HUES48 (cell line): Measurements from ENCODE around the gene TMEM187.
"Not testable (repeated sequence)": the region's sequence is repeated elsewhere in the genome, so short reads cannot be mapped to it uniquely, and the experiment has no call there.

Experiments
- H3K27ac ChIP-seq: one replicate; pipeline ENCODE4 v1.7.0; 2013; ENCODE audit warnings: low read depth, low read length, inconsistent platforms
- H3K27me3 ChIP-seq: 2 replicates; pipeline ENCODE4 v1.6.1; 2013; ENCODE audit warnings: mild to moderate bottlenecking, low read length; ENCODE audit not compliant: control insufficient read depth, insufficient read depth
- H3K36me3 ChIP-seq: 2 replicates; pipeline ENCODE4 v1.6.1; 2013; ENCODE audit warnings: low read length; ENCODE audit not compliant: control insufficient read depth, insufficient read depth
- H3K4me1 ChIP-seq: 2 replicates; pipeline ENCODE4 v1.6.1; 2013; ENCODE audit warnings: mild to moderate bottlenecking, low read length; ENCODE audit not compliant: control insufficient read depth, insufficient read depth
- H3K4me3 ChIP-seq: 2 replicates; pipeline ENCODE4 v1.5.1; 2013; ENCODE audit warnings: mild to moderate bottlenecking, low read depth, low read length
- H3K9ac ChIP-seq: 2 replicates; pipeline ENCODE4 v1.6.1; 2013; ENCODE audit warnings: mild to moderate bottlenecking, low read depth, low read length, moderate library complexity
- H3K9me3 ChIP-seq: 2 replicates; pipeline ENCODE4 v1.6.1; 2013; ENCODE audit warnings: low read length; ENCODE audit not compliant: control insufficient read depth, insufficient read depth

Gene TMEM187

GRCh38 chrX:153974003-153974725 lies 1.6 kb downstream of the TMEM187 start:
- Histone ChIP-seq H3K9me3 (no peaks in the 10 kb centered on the region), H3K27me3 (no peaks in the 10 kb centered on the region), H3K9ac (no peak overlapping the region), H3K4me3 (no peak overlapping the region), H3K36me3 (no peaks in the 10 kb centered on the region), H3K4me1 (no peaks in the 10 kb centered on the region), H3K27ac (peak overlapping the region; percentile 11)

- Histone ChIP-seq H3K9ac (no peak overlapping the region), H3K4me1 (no peaks in the 10 kb centered on the region), H3K4me3 (no peak overlapping the region), H3K9me3 (no peaks in the 10 kb centered on the region), H3K27ac (no peak overlapping the region), H3K36me3 (no peaks in the 10 kb centered on the region), H3K27me3 (no peaks in the 10 kb centered on the region)
Observed at GRCh38 chrX:153974726-153975286, 2.3 kb downstream of the TMEM187 start.

GRCh38 chrX:153980394-153980793 lies 7.8 kb downstream of the TMEM187 start:
- not testable (repeated sequence) for H3K4me3 ChIP-seq, H3K27ac ChIP-seq, H3K9ac ChIP-seq, H3K36me3 ChIP-seq, H3K4me1 ChIP-seq, H3K27me3 ChIP-seq
- peaks cover 14% of the 10 kb centered on the region for H3K9me3 ChIP-seq

- H3K9ac ChIP-seq: no peak overlapping the region
- H3K4me3 ChIP-seq: no peak overlapping the region
- peaks cover 14% of the 10 kb centered on the region for H3K9me3 ChIP-seq
- H3K27ac ChIP-seq: no peak overlapping the region
- H3K36me3 ChIP-seq: no peaks in the 10 kb centered on the region
- H3K4me1 ChIP-seq: no peaks in the 10 kb centered on the region
- no peaks in the 10 kb centered on the region for H3K27me3 ChIP-seq
Observed at GRCh38 chrX:153981231-153981630, 8.7 kb downstream of the TMEM187 start.

DNA sequence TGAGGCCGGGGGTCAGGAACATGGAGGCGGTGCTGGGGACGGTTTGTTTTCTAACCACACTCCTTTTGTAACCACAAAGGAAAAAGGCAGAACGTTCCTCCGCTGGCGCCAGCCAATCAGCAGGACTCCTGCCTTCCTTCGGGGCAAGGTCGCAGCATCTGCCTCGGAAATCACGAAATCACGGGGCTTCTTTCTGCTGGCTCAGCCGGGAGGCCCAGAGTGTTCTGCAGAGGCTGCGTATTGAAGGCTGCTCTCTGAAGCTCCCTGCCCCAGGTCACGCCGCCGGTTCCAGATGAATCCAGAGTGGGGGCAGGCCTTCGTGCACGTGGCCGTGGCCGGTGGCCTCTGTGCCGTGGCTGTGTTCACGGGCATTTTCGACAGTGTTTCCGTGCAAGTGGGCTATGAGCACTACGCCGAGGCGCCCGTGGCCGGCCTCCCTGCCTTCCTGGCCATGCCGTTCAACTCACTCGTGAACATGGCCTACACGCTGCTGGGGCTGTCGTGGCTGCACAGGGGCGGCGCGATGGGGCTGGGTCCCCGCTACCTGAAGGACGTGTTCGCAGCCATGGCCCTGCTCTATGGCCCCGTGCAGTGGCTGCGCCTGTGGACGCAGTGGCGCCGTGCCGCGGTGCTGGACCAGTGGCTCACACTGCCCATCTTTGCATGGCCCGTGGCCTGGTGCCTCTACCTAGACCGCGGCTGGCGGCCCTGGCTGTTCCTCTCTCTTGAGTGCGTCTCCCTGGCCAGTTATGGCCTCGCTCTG lies 9.4 kb downstream of the TMEM187 start:
- H3K9ac ChIP-seq: no peak overlapping the region
- H3K27ac ChIP-seq: no peak overlapping the region
- no peak overlapping the region for H3K4me3 ChIP-seq

DNA sequence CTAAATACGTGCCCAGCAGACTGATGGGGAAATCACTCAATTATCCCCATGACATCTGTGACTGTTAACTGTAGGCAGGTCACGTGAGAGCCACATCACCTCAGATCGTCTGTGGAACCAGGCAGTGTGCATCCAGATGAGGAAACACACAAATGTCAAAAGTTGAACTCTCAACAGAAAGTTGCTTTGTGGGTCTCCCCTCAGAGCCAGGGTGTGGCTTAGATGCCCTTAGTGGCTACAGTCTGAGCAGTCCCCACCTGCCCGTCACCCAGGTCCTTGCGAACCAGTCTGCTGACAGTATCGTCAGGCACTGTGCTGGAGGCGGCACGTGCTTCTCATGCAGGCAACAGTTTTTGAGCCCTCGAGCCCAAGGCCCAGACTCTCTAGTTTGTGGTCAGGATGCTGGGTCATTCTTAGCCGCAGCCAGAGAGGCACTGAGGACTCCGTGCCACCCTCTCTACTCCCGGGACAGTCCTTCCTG lies 10.8 kb downstream of the TMEM187 start:
- Histone ChIP-seq H3K4me3 (no peak overlapping the region), H3K9ac (no peak overlapping the region), H3K4me1 (no peaks in the 10 kb centered on the region), H3K36me3 (no peaks in the 10 kb centered on the region), H3K9me3 (peaks cover 18% of the 10 kb centered on the region), H3K27ac (no peak overlapping the region), H3K27me3 (no peaks in the 10 kb centered on the region)

More for the DNA sequence above, 9.4 kb downstream of the TMEM187 start:
- no peaks in the 10 kb centered on the region for H3K27me3 ChIP-seq
- H3K4me1 ChIP-seq: no peaks in the 10 kb centered on the region
- H3K9me3 ChIP-seq: peaks cover 16% of the 10 kb centered on the region
- no peaks in the 10 kb centered on the region for H3K36me3 ChIP-seq

GRCh38 chrX:153984351-153985178 lies 12.0 kb downstream of the TMEM187 start:
- no peaks in the 10 kb centered on the region for H3K27me3 ChIP-seq
- no peaks in the 10 kb centered on the region for H3K4me1 ChIP-seq
- peaks cover 18% of the 10 kb centered on the region for H3K9me3 ChIP-seq
- H3K36me3 ChIP-seq: no peaks in the 10 kb centered on the region
- H3K9ac ChIP-seq: no peak overlapping the region
- H3K27ac ChIP-seq: no peak overlapping the region
- no peak overlapping the region for H3K4me3 ChIP-seq

- H3K27me3 ChIP-seq: no peaks in the 10 kb centered on the region
- no peaks in the 10 kb centered on the region for H3K4me1 ChIP-seq
- no peak overlapping the region for H3K9ac ChIP-seq
- no peak overlapping the region for H3K4me3 ChIP-seq
- no peaks in the 10 kb centered on the region for H3K36me3 ChIP-seq
- H3K27ac ChIP-seq: no peak overlapping the region
- H3K9me3 ChIP-seq: peaks cover 13% of the 10 kb centered on the region
Observed at GRCh38 chrX:153988493-153988892, 15.9 kb downstream of the TMEM187 start.

GRCh38 chrX:153989973-153990655 lies 17.6 kb downstream of the TMEM187 start:
- Histone ChIP-seq H3K4me3 (no peak overlapping the region), H3K9me3 (peaks cover 17% of the 10 kb centered on the region), H3K9ac (no peak overlapping the region), H3K36me3 (no peaks in the 10 kb centered on the region), H3K4me1 (no peaks in the 10 kb centered on the region), H3K27ac (no peak overlapping the region), H3K27me3 (no peaks in the 10 kb centered on the region)

DNA sequence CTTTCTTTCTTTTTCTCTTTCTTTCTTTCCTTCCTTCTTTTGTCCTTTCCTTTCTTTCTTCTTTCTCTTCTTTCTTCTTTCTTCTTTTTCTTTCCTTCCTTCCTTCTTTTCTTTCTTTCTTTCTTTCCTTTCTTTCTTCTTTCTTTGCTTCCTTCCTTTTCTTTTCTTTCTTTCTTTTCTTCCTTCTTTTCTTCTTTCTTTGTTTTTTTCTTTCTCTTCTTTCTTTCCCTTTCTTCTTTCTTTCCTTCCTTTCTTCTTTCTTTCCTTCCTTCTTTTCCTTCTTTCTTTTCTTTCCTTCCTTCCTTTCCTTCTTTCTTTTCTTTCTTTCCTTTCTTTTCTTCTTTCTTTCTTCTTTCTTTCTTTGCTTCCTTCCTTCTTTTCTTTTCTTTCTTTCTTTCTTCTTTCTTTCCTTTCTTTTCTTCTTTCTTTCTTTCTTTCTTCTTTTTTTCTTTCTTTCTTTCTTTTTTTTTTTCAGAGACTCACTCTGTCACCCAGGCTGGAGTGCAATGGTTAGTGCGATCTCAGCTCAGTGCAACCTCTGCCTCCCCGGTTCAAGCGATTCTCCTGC lies 18.5 kb downstream of the TMEM187 start:
- H3K4me1 ChIP-seq: no peaks in the 10 kb centered on the region
- no peak overlapping the region for H3K27ac ChIP-seq
- no peak overlapping the region for H3K9ac ChIP-seq
- H3K27me3 ChIP-seq: no peaks in the 10 kb centered on the region
- H3K36me3 ChIP-seq: no peaks in the 10 kb centered on the region
- H3K9me3 ChIP-seq: peaks cover 22% of the 10 kb centered on the region
- H3K4me3 ChIP-seq: no peak overlapping the region
